Measurements from ENCODE around the gene ITIH5.

DNA sequence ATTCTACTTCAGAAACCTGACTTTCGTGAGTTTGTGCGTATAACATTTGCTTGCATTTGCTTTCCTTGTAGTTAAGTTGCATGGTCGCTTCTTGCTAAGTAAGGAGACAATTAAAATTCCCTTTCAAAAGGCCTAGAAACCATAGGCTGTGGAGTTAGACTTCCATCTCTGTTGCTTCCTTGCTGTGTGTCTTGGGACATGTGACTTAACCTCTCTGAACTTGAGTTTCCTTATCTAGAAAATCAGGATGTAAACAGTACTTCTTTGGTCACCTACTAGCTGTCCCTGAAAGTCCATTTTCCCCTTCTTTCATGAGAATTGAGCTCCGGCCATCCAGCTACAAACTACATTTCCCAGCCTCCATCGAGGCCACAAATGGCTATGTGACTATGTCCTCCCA is 89.2 kb downstream of the ITIH5 start:
- no peak for TF ChIP-seq CTCF (IDR thresholded peaks at IDR 0.05)
- TF ChIP-seq POLR2A (IDR thresholded peaks at IDR 0.05), result no peak
- TF ChIP-seq EP300 (IDR thresholded peaks at IDR 0.05), result no peak
